Stimulated activated CD8-positive, alpha-beta memory T cell treated with anti-CD3 and anti-CD28 coated beads, Interleukin-15, amount 100 ng/mL, for 1 hour (primary cell): Measurements from ENCODE around the gene C3orf52.

Experiments
- DNase-seq: peaks from one replicate; pipeline ENCODE4 v3.0.0-alpha.2; 2020; ENCODE audit warnings: low read depth

Gene C3orf52

DNA sequence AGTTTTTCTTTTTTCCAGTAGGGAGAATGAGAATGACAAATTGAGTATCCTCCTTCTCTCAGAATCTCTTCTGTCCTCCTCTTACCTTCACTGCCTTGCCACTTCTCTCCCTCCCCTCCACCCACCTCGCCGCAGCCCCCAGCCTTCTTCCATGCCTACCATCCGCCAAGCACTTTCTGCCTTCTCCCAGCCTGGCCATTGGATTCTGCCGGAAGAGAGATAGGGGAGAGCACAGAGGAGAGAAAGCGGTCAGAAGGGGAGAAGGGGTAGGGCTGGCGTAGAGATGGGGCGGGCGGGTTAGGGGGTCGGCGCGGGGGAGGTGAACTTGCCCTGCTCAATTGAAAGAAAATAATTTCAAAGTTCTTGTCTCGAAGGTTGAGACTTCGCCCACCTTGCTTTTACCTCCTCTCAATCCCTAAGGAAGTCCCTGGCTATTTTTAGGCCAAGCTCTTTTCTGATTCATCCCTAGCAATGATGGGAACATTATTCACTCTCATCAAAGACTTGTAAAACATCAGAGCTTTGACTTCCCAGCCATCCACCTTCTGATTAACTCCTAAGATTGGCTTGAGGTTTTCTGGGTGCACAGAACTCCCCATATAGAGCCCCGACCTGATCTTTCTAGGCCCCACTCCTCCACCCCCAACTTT, 811 bp downstream of the C3orf52 start:
- no peak for DNase-seq

- DNase-seq, result no peak
These were observed 1.6 kb downstream of the C3orf52 start for GRCh38 chr3:112087746-112088145.

DNA sequence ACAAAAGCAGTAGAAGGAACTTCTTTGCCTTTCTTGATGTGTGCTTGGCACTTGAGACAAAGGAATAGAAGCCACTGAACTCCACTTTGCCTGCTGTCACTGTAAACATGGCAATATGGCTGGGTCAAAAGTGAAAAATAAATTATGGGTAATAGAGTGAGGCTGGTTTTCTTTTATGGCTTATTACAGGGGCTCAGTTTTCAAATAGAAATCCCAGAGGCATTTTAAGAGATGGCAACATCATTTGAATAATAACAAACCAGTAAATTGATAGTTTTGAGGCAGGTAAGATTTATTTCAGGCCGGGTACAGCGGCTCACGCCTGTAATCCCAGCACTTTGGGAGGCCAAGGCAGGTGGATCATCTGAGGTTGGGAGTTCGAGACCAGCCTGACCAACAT, 2.8 kb downstream of the C3orf52 start:
- no peak for DNase-seq

DNA sequence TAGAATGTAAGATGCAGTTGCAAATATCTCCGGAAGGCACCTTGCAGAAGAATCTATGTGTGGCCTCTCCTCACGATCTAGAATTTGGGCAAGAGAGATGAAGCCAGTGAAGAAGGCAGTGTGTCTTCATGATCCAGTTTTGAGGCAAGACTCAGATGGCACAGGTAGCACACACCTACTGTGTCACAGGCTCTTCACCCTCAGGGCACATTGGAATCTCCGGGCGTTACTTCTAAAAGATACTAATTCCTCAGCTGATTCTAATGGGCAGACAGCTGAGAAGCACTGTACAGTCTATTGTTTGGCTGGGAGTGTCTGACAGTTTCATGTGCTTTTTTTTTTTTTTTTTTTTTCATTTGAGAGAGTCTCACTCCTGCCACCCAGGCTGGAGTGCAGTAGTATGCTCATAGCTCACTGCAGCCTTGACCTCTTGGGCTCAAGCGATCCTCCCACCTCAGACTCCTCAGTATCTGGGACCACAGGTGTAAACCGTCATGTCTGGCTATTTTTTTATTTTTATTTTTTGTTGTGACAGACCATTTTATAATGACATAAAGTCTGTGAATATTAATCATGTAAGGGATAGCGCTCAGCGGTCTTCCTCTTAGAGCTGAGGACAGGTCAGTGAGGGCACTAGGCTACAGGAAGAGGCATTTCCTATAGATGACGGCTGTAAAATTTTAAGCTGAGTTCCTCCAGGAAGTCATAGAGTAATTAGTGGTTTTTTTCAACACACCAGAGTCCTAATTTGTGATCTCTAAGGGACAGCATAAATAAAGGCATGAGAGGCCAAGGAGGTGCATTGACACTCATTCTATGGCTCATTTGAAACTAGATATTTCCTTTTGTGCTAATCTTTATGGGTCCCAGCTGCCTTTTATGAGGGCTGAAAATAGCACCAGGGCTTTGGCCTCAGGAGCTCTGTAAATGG, 4.0 kb downstream of the C3orf52 start:
- DNase-seq, result no peak

DNA sequence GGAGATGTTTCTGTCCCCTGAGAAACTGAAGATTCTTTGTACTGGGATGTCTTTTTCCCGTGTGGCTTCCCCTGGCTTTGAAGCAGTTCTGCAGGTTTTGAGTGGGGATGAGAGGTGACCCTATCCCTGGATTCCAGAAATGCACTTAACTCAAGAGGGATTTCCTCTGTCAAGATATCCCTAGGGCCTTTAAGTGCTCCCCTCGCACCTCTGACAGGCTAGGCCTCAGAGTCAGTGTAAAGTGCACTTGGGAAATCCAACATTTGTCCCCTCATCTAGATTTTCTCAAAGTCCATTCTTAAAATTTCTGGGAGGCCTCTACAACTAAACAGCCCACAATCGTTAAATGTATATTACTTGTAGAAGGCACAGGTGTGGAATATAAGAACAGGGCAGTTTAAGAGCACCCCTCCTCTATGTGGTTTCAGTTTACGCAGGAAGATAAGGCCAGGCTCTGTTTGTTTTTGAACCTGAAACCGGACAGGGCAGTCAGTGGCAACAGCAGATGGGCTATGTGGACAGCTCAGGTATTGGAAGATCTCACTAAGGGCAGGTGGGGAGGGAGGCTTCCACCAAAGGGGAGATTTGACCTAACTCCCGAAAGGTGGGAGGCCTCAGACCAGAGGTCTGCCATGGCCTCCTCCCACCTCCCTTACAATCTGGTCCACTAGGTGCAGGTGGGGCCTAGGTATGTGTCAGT, 4.8 kb downstream of the C3orf52 start:
- no peak for DNase-seq

DNA sequence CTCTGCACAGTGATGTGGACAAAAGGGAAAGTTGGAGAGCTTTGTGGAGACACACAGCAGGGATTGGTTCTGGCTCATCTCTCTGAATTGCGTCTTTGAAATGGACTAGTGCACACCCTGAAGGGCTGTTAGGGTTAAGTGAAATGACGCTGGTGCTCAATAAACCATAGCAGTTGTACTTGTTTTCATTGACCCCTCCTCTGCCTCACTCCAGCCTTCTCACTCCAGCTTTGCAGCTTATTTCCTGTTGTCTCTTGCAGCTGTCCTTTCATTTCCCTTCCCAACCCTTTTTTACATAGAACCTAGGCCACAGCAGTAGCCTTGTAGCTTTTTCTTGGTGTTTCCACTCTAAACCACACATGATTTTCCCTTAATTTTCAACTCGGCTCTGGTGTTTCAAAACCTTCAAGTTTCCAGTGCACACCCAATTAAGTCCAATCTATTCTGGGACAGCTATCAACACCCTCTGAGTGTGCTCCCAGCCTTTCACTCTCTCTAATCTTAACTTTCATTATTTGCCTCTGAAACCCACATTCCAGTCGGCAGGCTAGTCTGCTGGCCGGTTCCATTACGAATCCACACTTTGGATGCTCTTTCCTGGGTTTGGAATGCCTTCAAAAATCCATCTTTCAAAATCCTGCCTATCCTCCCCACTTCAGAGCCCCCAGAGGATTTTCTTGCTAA, 6.4 kb downstream of the C3orf52 start:
- DNase-seq, result no peak

DNA sequence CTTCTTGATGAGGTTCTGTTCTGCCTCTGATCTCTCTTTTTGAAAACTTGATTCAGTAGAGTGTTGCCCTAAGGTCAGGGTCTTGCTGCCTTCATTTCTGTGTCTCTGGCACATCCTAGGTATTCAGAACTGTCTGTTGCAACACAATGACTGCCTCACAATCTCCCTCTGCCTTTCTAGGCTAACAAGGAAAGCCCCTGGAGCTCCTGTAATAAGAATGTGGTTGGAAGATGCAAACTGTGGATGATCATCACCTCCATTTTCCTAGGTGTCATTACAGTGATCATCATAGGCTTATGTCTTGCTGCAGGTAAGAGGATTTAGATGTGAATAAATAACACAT, 7.0 kb downstream of the C3orf52 start:
- no peak for DNase-seq

GRCh38 chr3:112095731-112096130, 9.5 kb downstream of the C3orf52 start:
- DNase-seq, result no peak

- DNase-seq, result no peak
These were observed 10.0 kb downstream of the C3orf52 start for GRCh38 chr3:112096176-112096575.

GRCh38 chr3:112097378-112097777, 11.2 kb downstream of the C3orf52 start:
- DNase-seq, result no peak

- no peak for DNase-seq
These were observed 15.7 kb downstream of the C3orf52 start for GRCh38 chr3:112101916-112102315.

- DNase-seq, result no peak
These were observed 18.6 kb downstream of the C3orf52 start for GRCh38 chr3:112104774-112105173.

GRCh38 chr3:112109322-112109721, 23.1 kb downstream of the C3orf52 start:
- no peak for DNase-seq

DNA sequence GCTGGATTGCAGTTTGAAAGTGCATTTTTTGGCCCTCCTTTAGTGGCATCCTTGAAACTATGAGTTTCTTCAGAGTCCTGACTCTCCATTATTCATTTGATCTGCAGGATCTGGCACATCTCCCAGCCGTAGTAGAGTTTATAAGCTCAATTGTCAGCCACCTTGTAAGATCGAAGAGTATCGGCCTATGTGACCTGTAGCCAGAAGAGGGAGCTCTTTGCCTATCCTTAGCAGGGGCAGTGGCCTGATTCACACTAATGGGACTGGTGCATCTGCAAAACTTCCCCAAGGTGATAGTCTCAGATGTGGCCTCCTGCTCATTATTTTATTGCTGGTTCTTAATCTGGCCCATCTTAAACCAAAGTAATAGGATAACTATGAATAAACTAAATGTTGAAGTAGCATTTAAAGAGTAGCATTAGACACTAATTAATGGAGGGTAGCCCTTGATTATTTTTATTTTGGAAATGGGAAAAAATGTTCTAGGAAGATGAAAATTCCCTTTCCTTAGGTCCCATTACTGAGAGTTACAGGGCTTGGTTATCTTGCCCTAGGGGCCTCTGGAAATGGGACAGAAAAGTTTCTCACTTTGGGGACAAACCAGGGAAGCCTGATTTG, 25.7 kb downstream of the C3orf52 start:
- peak; percentile 28 for DNase-seq

DNA sequence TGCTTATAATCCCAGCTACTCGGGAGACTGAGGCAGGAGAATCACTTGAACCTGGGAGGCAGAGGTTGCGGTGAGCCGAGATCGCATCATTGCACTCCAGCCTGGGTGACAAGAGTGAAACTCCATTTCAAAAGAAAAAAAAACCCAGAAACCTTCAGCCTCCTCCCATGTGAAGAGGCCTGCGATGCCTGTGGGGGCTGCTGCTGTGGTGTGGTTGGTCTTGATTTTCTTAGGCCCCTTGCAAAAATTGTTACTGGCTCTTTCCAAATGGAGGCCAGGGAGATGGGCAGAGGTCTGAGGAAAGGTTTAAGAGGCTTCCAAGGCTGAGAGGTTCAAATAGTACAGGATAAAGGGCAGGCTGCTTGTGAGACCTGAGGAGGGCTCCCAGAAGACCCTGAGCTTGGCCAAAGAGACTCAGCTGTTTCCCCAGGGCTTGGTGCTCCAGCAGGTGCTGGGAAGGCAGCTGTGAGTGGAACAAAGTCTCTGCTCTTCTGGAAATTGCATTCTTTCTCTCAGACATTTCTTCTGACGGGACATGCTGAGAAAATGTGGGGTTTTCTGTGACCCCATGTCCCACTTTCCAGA, 28.5 kb downstream of the C3orf52 start:
- DNase-seq, result no peak

- no peak for DNase-seq
These were observed 29.1 kb downstream of the C3orf52 start for GRCh38 chr3:112115161-112115739.

DNA sequence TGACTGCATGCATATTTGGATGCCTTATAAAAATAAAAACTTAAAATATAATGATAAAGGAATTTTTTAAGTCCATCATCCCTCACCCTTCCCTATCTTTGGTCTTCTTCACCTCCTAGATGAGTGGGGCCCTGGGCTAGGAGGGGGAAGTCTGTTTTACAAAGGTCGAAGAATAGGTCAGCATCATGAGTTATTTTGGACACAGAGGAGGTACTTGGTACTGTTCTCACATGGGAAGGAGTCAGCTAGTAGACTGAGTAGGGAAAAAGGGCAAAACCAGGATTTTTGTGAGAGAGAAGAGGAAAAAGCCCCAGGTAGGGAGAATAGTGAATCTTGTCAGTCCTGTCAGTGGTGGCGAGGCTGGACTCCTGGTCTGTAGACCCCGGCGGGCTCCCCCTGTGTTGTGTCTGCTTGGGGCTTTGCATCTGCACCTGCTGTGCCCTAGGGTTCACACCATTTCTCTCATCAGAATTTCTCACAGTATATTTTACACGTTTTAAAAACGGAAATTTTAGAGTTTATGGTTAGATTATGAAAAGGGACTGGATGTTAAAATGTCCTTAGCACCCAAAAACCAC, 29.7 kb downstream of the C3orf52 start:
- DNase-seq, result no peak

GRCh38 chr3:112116748-112117186, 30.6 kb downstream of the C3orf52 start:
- DNase-seq, result no peak

DNA sequence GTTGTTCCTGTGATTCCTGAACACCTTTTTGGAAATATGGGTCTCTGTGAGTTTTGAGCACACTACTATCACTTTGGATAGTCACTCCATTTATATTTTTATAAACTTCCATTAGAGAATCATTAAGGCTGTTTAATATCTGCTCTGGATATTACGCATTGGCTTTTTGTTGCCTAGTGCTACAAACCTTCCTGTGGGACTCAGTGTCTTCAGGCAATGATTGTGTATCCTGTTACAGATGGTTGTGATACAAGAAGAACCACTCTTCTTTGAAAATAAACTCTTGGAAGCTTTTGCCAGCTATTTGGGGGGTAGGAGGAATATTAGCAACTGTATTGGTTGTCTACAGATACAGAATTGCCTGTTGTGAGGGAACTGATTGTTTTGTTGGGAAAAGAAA, 31.2 kb downstream of the C3orf52 start:
- DNase-seq, result no peak

GRCh38 chr3:112117841-112118571, 31.8 kb downstream of the C3orf52 start:
- DNase-seq, result no peak
